Ishikawa (cell line): Measurements from ENCODE around the gene RIPK3.

Source experiments
- CEBPB ChIP-seq: IDR thresholded peaks from 2 replicates; pipeline ENCODE4 v1.6.1; 2012
- CREB1 ChIP-seq: IDR thresholded peaks from 2 replicates; pipeline ENCODE4 v1.6.1; 2012; ENCODE audit warnings: low read depth
- EGR1 ChIP-seq: IDR thresholded peaks from 2 replicates; pipeline ENCODE4 v1.6.1; 2012
- EP300 ChIP-seq: IDR thresholded peaks from 2 replicates; pipeline ENCODE4 v1.6.1; 2012; ENCODE audit warnings: borderline replicate concordance
- FOXM1 ChIP-seq: IDR thresholded peaks from 2 replicates; pipeline ENCODE4 v1.6.1; 2012; ENCODE audit warnings: low read depth, borderline replicate concordance
- NFIC ChIP-seq: IDR thresholded peaks from 2 replicates; pipeline ENCODE4 v1.6.1; 2012
- RAD21 ChIP-seq: IDR thresholded peaks from 2 replicates; pipeline ENCODE4 v1.6.1; 2012; ENCODE audit warnings: low read depth
- REST ChIP-seq: IDR thresholded peaks from 2 replicates; pipeline ENCODE4 v1.6.1; 2012; ENCODE audit warnings: low read depth, mild to moderate bottlenecking
- TAF1 ChIP-seq: IDR thresholded peaks from 2 replicates; pipeline ENCODE4 v1.6.1; 2012; ENCODE audit warnings: low read depth, mild to moderate bottlenecking
- TCF12 ChIP-seq: IDR thresholded peaks from 2 replicates; pipeline ENCODE4 v1.6.1; 2012; ENCODE audit warnings: low read depth
- TEAD4 ChIP-seq: IDR thresholded peaks from 2 replicates; pipeline ENCODE4 v1.6.1; 2012
- YY1 ChIP-seq: IDR thresholded peaks from 2 replicates; pipeline ENCODE4 v1.6.1; 2012; ENCODE audit warnings: low read depth
- ZBTB7A ChIP-seq: IDR thresholded peaks from 2 replicates; pipeline ENCODE4 v1.6.1; 2012; ENCODE audit warnings: low read depth
- TF ChIP-seq, protein P1 (sequence below): IDR thresholded peaks from 2 replicates; pipeline ENCODE4 v1.6.1; 2012
- TF ChIP-seq, protein P2 (sequence below): IDR thresholded peaks from 2 replicates; pipeline ENCODE4 v1.6.1; 2012

Gene RIPK3

DNA sequence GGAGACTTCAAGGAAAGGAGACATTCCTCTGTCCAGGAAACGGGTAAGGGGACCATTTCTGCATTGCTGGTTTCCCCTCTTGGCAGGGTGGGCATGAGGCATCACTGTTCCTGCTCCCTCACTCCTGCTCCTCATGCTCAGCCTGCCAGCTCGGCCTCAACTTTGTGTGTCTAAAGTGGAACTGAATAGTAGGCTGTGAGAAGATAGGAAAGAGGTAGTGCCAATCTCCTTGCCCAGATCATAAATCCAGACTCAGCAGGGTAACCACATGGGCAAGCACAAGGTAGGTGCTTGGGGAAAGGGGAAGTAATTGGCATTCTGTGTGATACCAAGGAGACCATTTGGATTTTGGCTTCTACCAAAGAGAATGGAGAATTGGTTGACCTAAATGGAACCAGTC is 25.9 kb downstream of the RIPK3 start:
- TF ChIP-seq, protein P1, sequence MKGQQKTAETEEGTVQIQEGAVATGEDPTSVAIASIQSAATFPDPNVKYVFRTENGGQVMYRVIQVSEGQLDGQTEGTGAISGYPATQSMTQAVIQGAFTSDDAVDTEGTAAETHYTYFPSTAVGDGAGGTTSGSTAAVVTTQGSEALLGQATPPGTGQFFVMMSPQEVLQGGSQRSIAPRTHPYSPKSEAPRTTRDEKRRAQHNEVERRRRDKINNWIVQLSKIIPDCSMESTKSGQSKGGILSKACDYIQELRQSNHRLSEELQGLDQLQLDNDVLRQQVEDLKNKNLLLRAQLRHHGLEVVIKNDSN = no peak
- no peak for TF ChIP-seq TEAD4
- no peak for TF ChIP-seq TCF12
- no peak for TF ChIP-seq NFIC
- no peak for TF ChIP-seq EP300
- no peak for TF ChIP-seq CEBPB
- TF ChIP-seq, protein P2, sequence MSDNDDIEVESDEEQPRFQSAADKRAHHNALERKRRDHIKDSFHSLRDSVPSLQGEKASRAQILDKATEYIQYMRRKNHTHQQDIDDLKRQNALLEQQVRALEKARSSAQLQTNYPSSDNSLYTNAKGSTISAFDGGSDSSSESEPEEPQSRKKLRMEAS = no peak
- TF ChIP-seq TAF1 = no peak
- no peak for TF ChIP-seq FOXM1
- no peak for TF ChIP-seq CREB1
- TF ChIP-seq EGR1 = no peak
- TF ChIP-seq RAD21 = no peak
- TF ChIP-seq ZBTB7A = no peak
- TF ChIP-seq YY1 = no peak
- no peak for TF ChIP-seq REST

GRCh38 chr14:24312736-24313507 is 26.9 kb downstream of the RIPK3 start:
- TF ChIP-seq EP300 (no peak), EGR1 (no peak), CEBPB (no peak), TAF1 (no peak), TCF12 (no peak), REST (no peak), FOXM1 (no peak), NFIC (no peak), CREB1 (no peak), ZBTB7A (no peak), RAD21 (no peak), YY1 (no peak), TEAD4 (no peak)
- TF ChIP-seq, protein P1 = no peak
- TF ChIP-seq, protein P2 = no peak

DNA sequence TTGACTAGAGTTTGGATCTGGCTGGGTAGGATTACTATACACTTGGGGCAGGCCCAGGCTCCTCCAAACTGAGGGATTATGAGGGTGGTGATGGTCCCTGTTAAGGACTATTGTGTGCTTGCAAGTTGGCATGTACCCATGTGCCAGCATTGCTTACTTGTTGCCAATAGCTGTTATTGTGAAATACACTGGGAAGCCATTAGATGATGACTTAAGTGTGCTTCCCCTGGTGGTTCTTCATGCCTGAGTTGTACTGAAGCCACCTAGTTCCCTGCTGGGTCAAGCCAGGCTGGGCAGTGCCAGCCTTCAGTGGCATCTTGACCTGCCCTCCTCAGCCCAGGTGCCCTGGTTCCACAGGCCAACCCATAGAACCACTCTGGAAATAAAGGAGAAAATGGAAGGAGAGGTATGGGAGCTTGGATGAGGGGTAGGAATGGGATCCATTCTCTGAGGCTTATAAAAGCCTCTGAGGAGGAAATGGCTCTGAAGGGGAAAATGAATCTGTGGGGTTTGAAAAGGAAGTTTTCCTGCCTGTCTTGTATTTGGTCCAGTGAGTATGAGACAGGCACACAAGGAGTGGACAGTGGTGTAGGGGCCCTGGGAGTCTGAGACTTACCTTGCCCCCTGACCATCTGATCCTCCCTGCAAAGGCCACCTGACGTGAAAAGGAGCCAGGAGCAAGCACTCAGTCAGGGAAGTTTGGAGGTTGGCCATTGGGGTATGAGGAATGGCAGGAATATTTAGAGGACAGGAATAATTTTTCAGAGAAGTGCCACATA is 27.8 kb downstream of the RIPK3 start:
- no peak for TF ChIP-seq EGR1
- no peak for TF ChIP-seq TEAD4
- TF ChIP-seq ZBTB7A = no peak
- no peak for TF ChIP-seq EP300
- no peak for TF ChIP-seq TAF1
- no peak for TF ChIP-seq FOXM1
- TF ChIP-seq TCF12 = no peak
- TF ChIP-seq YY1 = no peak
- no peak for TF ChIP-seq REST
- TF ChIP-seq, protein P1 = no peak
- no peak for TF ChIP-seq CEBPB
- TF ChIP-seq, protein P2 = no peak
- TF ChIP-seq RAD21 = no peak
- TF ChIP-seq CREB1 = no peak
- TF ChIP-seq NFIC = no peak
